ENCODE data around the gene KLC3. TPM values are rescaled to one million over a fixed set of nuclear protein-coding genes. Genes with fewer than 3 reads are reported as not detected.

KLC3 gene
- total and polyA plus RNA-seq, 2 donors (not counting 1 experiment from before 2014, with no cell fraction given) = 0.09 to 0.17 TPM

GRCh38 chr19:45302416-45302815 is 38.1 kb upstream of the KLC3 start:
- no peaks in the 10 kb centered on the region for H3K79me2 ChIP-seq (ENCODE audit: control insufficient read depth, insufficient read depth, low read length)
- no peak for DNase-seq (ENCODE audit: low read depth in 2 of 2)
- H3K27ac ChIP-seq (ENCODE audit: insufficient read depth, low read length) = no peak overlapping the region

DNA sequence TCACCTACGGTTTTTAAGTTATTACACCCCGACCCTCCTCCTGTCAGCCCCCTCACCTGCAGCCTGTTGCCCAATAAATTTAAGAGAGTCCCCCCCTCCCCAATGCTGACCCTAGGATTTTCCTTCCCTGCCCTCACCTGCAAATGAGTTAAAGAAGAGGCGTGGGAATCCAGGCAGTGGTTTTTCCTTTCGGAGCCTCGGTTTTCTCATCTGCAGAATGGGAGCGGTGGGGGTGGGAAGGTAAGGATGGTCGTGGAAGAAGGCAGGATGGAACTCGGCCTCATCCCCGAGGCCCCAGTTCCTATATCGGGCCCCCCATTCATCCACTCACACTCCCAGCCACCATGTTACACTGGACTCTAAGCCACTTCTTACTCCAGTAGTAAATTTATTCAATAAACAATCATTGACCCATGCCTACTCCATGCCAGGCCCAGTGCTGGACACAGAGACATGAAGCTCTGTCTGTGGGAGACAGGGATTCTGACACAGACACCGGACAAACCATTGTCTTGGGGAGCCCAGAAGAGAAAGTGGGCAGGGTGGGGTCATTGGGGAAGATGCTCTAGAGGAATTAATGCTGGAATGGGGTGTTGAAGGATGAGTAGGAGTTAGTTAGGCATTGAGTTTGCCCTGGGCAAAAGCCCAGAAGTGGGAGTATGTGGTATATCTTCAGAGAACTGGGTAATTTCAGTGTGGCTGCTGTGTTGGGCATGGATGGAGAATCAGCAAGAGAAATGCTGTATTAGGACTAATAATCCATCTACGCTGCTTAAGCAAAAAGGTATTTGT is 37.1 kb upstream of the KLC3 start:
- Histone ChIP-seq H3K4me3 (replicated peaks in 1 of 4; ENCODE audit: control extremely low read depth in 1 of 4, insufficient read depth in 1 of 4, low read depth in 3 of 4, low read length in 4 of 4) (no peak overlapping the region), H3K9ac (ENCODE audit: insufficient read depth, low read length) (no peak overlapping the region), H3K4me1 (ENCODE audit: control insufficient read depth, extremely low read depth, insufficient read depth, low read length) (no peaks in the 10 kb centered on the region), H3K4me2 (ENCODE audit: extremely low read depth, insufficient read depth, low read length) (no peak overlapping the region), H3K9me3 (ENCODE audit: control insufficient read depth, insufficient read depth, low read depth, low read length) (no peaks in the 10 kb centered on the region), H3K79me2 (ENCODE audit: control insufficient read depth, insufficient read depth, low read length) (no peaks in the 10 kb centered on the region), H4K20me1 (ENCODE audit: control insufficient read depth, extremely low read depth, insufficient read depth, low read length) (no peaks in the 10 kb centered on the region), H3K36me3 (ENCODE audit: control insufficient read depth, insufficient read depth, low read length) (no peaks in the 10 kb centered on the region), H2AFZ (ENCODE audit: low read length) (no peak overlapping the region), H3K27ac (ENCODE audit: insufficient read depth, low read length) (no peak overlapping the region), H3K27me3 (ENCODE audit: control insufficient read depth, insufficient read depth, low read length) (no peaks in the 10 kb centered on the region)
- TF ChIP-seq, protein P1, sequence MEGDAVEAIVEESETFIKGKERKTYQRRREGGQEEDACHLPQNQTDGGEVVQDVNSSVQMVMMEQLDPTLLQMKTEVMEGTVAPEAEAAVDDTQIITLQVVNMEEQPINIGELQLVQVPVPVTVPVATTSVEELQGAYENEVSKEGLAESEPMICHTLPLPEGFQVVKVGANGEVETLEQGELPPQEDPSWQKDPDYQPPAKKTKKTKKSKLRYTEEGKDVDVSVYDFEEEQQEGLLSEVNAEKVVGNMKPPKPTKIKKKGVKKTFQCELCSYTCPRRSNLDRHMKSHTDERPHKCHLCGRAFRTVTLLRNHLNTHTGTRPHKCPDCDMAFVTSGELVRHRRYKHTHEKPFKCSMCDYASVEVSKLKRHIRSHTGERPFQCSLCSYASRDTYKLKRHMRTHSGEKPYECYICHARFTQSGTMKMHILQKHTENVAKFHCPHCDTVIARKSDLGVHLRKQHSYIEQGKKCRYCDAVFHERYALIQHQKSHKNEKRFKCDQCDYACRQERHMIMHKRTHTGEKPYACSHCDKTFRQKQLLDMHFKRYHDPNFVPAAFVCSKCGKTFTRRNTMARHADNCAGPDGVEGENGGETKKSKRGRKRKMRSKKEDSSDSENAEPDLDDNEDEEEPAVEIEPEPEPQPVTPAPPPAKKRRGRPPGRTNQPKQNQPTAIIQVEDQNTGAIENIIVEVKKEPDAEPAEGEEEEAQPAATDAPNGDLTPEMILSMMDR (conservative IDR thresholded peaks at IDR 0.05 in 1 of 2, IDR thresholded peaks at IDR 0.05 in 1 of 2; ENCODE audit: low read depth in 1 of 2, low read length in 2 of 2) = no peak
- no peak for TF ChIP-seq EZH2 (IDR thresholded peaks at IDR 0.05; ENCODE audit: low read length, missing control alignments)
- DNase-seq (ENCODE audit: low read depth in 2 of 2) = no peak

More at GRCh38 chr19:45302416-45302815, 38.1 kb upstream of the KLC3 start:
- no peaks in the 10 kb centered on the region for H3K27me3 ChIP-seq (ENCODE audit: control insufficient read depth, insufficient read depth, low read length)
- H3K4me2 ChIP-seq (ENCODE audit: extremely low read depth, insufficient read depth, low read length) = no peak overlapping the region
- no peak overlapping the region for H2AFZ ChIP-seq (ENCODE audit: low read length)
- no peaks in the 10 kb centered on the region for H4K20me1 ChIP-seq (ENCODE audit: control insufficient read depth, extremely low read depth, insufficient read depth, low read length)
- TF ChIP-seq, protein P1 (conservative IDR thresholded peaks at IDR 0.05 in 1 of 2, IDR thresholded peaks at IDR 0.05 in 1 of 2; ENCODE audit: low read depth in 1 of 2, low read length in 2 of 2) = no peak
- TF ChIP-seq EZH2 (IDR thresholded peaks at IDR 0.05; ENCODE audit: low read length, missing control alignments) = no peak
- H3K9ac ChIP-seq (ENCODE audit: insufficient read depth, low read length) = no peak overlapping the region
- H3K4me3 ChIP-seq (replicated peaks in 1 of 4; ENCODE audit: control extremely low read depth in 1 of 4, insufficient read depth in 1 of 4, low read depth in 3 of 4, low read length in 4 of 4) = no peak overlapping the region
- H3K9me3 ChIP-seq (ENCODE audit: control insufficient read depth, insufficient read depth, low read depth, low read length) = no peaks in the 10 kb centered on the region
- H3K4me1 ChIP-seq (ENCODE audit: control insufficient read depth, extremely low read depth, insufficient read depth, low read length) = no peaks in the 10 kb centered on the region
- no peaks in the 10 kb centered on the region for H3K36me3 ChIP-seq (ENCODE audit: control insufficient read depth, insufficient read depth, low read length)

DNA sequence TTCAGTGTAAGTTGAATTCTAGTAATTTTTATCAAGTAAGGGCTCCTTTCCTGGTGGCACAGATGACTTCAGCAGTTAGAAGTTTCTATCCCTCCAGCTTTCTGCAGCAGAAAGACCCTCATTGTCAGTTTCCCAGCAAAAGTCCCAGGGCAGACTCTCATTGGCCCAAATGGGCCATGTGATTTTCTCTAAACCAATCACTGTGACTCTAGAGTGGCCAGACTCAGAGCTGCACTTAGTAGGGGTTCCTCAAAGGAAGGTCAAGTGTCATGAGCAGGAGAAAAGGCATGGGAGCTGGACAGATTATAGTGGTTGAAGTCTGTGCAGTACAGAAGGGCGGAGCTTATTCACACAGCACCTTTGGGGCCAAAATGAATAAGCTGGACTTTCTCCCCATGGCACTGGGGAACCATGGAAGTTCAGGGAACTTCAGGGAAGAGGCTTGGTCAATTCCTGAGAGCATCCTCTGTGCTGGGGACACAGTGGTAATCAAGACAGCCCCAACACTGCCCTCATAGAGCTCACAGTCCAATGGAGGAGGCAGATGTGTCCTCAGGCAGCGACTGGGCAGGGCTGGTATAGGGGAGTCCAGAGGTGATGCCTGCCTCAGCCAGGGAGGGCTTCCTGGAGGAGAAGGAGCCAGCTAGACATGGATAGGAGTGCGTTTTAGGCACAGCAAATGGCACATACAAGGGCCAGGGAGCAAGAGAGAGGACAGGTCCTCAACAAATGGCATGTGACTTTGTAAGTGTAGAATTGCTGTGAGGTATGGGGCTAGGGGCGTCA is 36.2 kb upstream of the KLC3 start:
- no peak overlapping the region for H3K4me3 ChIP-seq (replicated peaks in 1 of 4; ENCODE audit: control extremely low read depth in 1 of 4, insufficient read depth in 1 of 4, low read depth in 3 of 4, low read length in 4 of 4)
- H3K36me3 ChIP-seq (ENCODE audit: control insufficient read depth, insufficient read depth, low read length) = no peaks in the 10 kb centered on the region
- no peak for DNase-seq (ENCODE audit: low read depth in 2 of 2)
- no peak overlapping the region for H2AFZ ChIP-seq (ENCODE audit: low read length)
- no peak overlapping the region for H3K4me2 ChIP-seq (ENCODE audit: extremely low read depth, insufficient read depth, low read length)
- no peak overlapping the region for H3K9ac ChIP-seq (ENCODE audit: insufficient read depth, low read length)
- H3K27ac ChIP-seq (ENCODE audit: insufficient read depth, low read length) = no peak overlapping the region
- H3K9me3 ChIP-seq (ENCODE audit: control insufficient read depth, insufficient read depth, low read depth, low read length) = no peaks in the 10 kb centered on the region
- H3K27me3 ChIP-seq (ENCODE audit: control insufficient read depth, insufficient read depth, low read length) = no peaks in the 10 kb centered on the region
- H3K4me1 ChIP-seq (ENCODE audit: control insufficient read depth, extremely low read depth, insufficient read depth, low read length) = no peaks in the 10 kb centered on the region
- no peaks in the 10 kb centered on the region for H3K79me2 ChIP-seq (ENCODE audit: control insufficient read depth, insufficient read depth, low read length)
- TF ChIP-seq, protein P1 (conservative IDR thresholded peaks at IDR 0.05 in 1 of 2, IDR thresholded peaks at IDR 0.05 in 1 of 2; ENCODE audit: low read depth in 1 of 2, low read length in 2 of 2) = no peak
- TF ChIP-seq EZH2 (IDR thresholded peaks at IDR 0.05; ENCODE audit: low read length, missing control alignments) = no peak
- H4K20me1 ChIP-seq (ENCODE audit: control insufficient read depth, extremely low read depth, insufficient read depth, low read length) = no peaks in the 10 kb centered on the region
